Aorta (tissue), 5 donors: ENCODE data around the gene C2orf76. TPM values are rescaled to one million over a fixed set of nuclear protein-coding genes. Genes with fewer than 3 reads are reported as not detected.

Experiments
- ATAC-seq: fragments of 200-7000 bp; cut with Tn5 transposase; one replicate; pipeline ENCODE4 v1.9.1; 2022; ENCODE audit warnings: moderate library complexity; ENCODE audit not compliant: low FRiP score
- DNase-seq, 2 donors: peaks; one replicate each; pipeline ENCODE4 v3.0.0-alpha.2; 2020
- H3K27ac ChIP-seq, 2 donors: one replicate each; pipeline ENCODE4 v1.5.1; 2013; ENCODE audit warnings: low read length in 2 of 2, mild to moderate bottlenecking in 2 of 2, moderate library complexity in 2 of 2, control low read depth in 1 of 2, inconsistent platforms in 1 of 2, low read depth in 1 of 2
- H3K27me3 ChIP-seq, 2 donors: one replicate each; pipeline ENCODE4 v1.6.1; 2013; ENCODE audit warnings: control low read depth in 1 of 2, low read length in 1 of 2, mild to moderate bottlenecking in 1 of 2, moderate library complexity in 1 of 2; ENCODE audit not compliant: insufficient read depth in 2 of 2, control insufficient read depth in 1 of 2
- H3K36me3 ChIP-seq, 2 donors: one replicate each; pipeline ENCODE4 v1.6.1; 2013; ENCODE audit warnings: control low read depth in 1 of 2, low read length in 1 of 2, mild to moderate bottlenecking in 1 of 2; ENCODE audit not compliant: insufficient read depth in 2 of 2, control insufficient read depth in 1 of 2
- H3K4me1 ChIP-seq, 2 donors: one replicate each; pipeline ENCODE4 v1.6.1; 2013; ENCODE audit warnings: low read length in 2 of 2, control low read depth in 1 of 2, mild to moderate bottlenecking in 1 of 2, moderate library complexity in 1 of 2; ENCODE audit not compliant: insufficient read depth in 2 of 2, control insufficient read depth in 1 of 2
- H3K4me3 ChIP-seq, 2 donors: one replicate each; pipeline ENCODE4 v1.5.1; 2013; ENCODE audit warnings: low read length in 2 of 2, control low read depth in 1 of 2, mild to moderate bottlenecking in 1 of 2
- H3K9me3 ChIP-seq: one replicate; pipeline ENCODE4 v1.6.1; 2013; ENCODE audit warnings: mild to moderate bottlenecking, low read length; ENCODE audit not compliant: control insufficient read depth
- WGBS, 2 donors: extraction: QIAGEN DNeasy Blood & Tissue Kit; methylation state at CpG; one replicate each; pipeline ENCODE4 v1.1.7; 2013; 5-methylcytosine and 5-hydroxymethylcytosine counted together
- intact Hi-C, 2 donors: fragments of 100-400 bp; cut with DNase I; formaldehyde crosslinking; loops; one replicate each; pipeline versions ENCODE4 v1.14.2 to v1.15.0; 2022
- polyA plus RNA-seq, 2 donors: library from polyadenylated mRNA; stranded (reverse); fragments of 200-250 nt; gene quantifications; one replicate each; pipeline ENCODE4 v1.2.3, GENCODE V29; 2013
- total RNA-seq, 2 donors: library from RNA; stranded (reverse); fragmentation: NEBNext Ultra II Directional; extraction: Animal tissue kit (Norgen Biotek cat#: 25700); gene quantifications; one replicate each; pipeline ENCODE4 v1.2.1, GENCODE V29; 2021
- donor health status: healthy with polysubstance abuse.
- donor health status: Bipolar disorder and iron deficiency.
- donor health status: DM: no; HTN: no; CAD: no.
- donor health status: DM: no; HTN: no; CAD: no.
- donor health status: DM: yes; HTN: yes; CAD: no.

C2orf76 gene
- total and polyA plus RNA-seq, 4 donors = 11.2 to 29.8 (median 15.0) TPM

GRCh38 chr2:119371111-119371510 lies 4.5 kb upstream of the C2orf76 start:
- DNase-seq = no peak
- H3K36me3 ChIP-seq = peaks cover 3 to 16% of the 10 kb centered on the region in 2 donors
- peaks cover 5% of the 10 kb centered on the region for H3K9me3 ChIP-seq
- intact Hi-C loops = no loop called here
- H3K4me1 ChIP-seq = no peaks in the 10 kb centered on the region
- H3K4me3 ChIP-seq = no peak overlapping the region
- no peak for ATAC-seq
- 94 to 96% methylated on average over 6 of the region's 6 CpGs for WGBS, 2 donors
- no peaks in the 10 kb centered on the region for H3K27me3 ChIP-seq
- no peak overlapping the region for H3K27ac ChIP-seq

- H3K9me3 ChIP-seq = peaks cover 5% of the 10 kb centered on the region
- ATAC-seq (no peak), DNase-seq (no peak)
- no peaks in the 10 kb centered on the region for H3K27me3 ChIP-seq
- intact Hi-C loops = loop anchor here in 1 of 2 donors (5.0 to 10.0 kb wide), 3 partner anchors 128 to 1555 kb away; partner anchors contain the start of genes DDX18 and STEAP3
- H3K27ac ChIP-seq = no peak overlapping the region
- 95% methylated on average over 6 of the region's 6 CpGs for WGBS, 2 donors
- H3K36me3 ChIP-seq = peaks cover 3 to 16% of the 10 kb centered on the region in 2 donors
- H3K4me1 ChIP-seq = peaks cover 0 to 8% of the 10 kb centered on the region in 2 donors
- H3K4me3 ChIP-seq = no peak overlapping the region
Measured at GRCh38 chr2:119369845-119370244, 3.2 kb upstream of the C2orf76 start.

DNA sequence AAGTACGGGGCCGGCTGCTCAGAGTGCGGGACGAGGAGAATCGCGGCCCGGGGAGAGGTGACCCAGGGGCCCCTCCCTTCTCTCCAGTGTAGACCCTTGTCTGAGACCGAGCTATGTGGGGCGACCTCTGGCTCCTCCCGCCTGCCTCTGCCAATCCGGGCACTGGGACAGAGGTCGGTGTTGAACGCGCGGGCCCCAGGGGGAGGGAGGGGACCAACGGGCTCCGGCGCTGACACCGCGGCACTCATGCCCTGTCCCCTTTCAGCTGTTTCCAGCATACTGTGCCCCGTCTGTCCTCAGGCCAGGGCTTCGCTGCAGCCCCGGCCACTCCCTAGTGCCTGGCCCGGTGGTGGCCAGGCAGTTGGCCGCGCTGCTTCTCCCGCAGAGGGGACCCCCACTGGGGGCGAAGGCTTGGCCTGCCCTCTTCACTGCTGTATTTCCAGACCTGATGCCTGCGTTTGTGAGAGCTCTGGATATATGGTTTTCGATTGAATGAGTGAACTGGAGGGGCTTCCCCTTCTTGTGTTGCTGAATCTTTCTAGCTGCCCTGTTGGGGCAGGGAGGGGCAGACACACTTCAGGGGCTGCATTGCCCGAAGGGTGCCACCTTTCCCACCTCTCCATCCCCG lies 952 bp upstream of the C2orf76 start:
- Histone ChIP-seq H3K27ac (peak overlapping the region in 1 of 2 donors; percentile 14), H3K36me3 (peaks cover 3 to 9% of the 10 kb centered on the region in 2 donors), H3K27me3 (no peaks in the 10 kb centered on the region), H3K4me3 (peak overlapping the region; percentile 56 to 60), H3K4me1 (peaks cover 0 to 8% of the 10 kb centered on the region in 2 donors), H3K9me3 (peaks cover under 1% of the 10 kb centered on the region)
- 4 to 5% methylated on average over 29 to 32 of the region's 32 CpGs for WGBS, 2 donors
- DNase-seq (peak; percentile 70 to 85), ATAC-seq (peak; percentile 65)
- intact Hi-C loops = loop anchor here in 1 of 2 donors (5.0 to 10.0 kb wide), 3 partner anchors 125 to 1553 kb away; partner anchors contain the start of genes DDX18 and STEAP3

DNA sequence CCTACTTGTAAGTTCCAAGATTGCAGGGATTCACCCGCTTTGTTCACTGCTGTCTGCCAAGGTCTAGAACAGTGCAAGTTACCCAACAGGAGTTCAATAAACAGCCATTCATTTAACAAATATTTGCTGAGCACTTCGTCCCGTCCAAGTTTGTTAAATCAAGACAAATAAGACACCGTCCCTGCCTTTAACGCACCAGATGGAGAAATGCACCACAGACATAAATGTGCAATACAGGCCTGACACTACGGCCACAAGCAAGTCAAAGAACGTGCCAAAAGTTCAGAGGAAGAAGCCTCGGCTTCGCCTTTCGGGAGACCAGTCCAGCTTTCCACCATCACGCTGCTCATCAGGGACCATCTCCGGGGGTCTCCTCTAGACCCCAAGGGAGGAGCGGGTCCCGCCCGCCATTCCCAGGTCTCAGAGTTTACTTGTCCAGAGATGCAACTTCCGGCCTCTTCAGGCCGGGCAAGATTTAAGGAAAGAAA lies 429 bp downstream of the C2orf76 start:
- 2% methylated on average over 17 of the region's 17 CpGs for WGBS, 2 donors
- Histone ChIP-seq H3K4me3 (peak overlapping the region; percentile 82 to 86), H3K4me1 (peaks cover 0 to 8% of the 10 kb centered on the region in 2 donors), H3K27me3 (no peaks in the 10 kb centered on the region), H3K27ac (peak overlapping the region in 1 of 2 donors; percentile 41), H3K9me3 (no peaks in the 10 kb centered on the region), H3K36me3 (peaks cover 0 to 3% of the 10 kb centered on the region in 2 donors)
- no peak for DNase-seq
- peak; percentile 20 for ATAC-seq
- intact Hi-C loops = loop anchor here in 1 of 2 donors (5.0 to 10.0 kb wide), 3 partner anchors 124 to 1551 kb away; partner anchors contain the start of genes DDX18 and STEAP3

DNA sequence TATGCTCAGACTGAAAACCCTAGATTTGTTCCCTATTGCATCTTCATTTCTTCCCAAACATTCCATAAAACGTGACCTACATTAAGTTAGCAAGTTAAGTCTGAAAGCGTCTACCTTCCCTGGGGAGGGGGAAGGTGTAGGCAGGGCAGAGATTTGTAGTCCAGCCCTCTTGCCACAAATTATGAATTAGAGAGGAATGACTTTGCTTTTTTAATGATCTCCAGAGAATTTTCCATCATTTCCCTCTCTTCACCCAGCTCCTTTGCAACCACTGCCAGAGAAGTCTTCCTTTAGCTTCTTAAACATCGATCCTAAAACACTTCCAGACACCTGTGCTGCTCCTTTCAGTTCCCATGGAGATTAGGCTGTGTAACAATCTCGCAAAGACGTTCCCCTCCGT lies 1.2 kb downstream of the C2orf76 start:
- Histone ChIP-seq H3K36me3 (no peaks in the 10 kb centered on the region), H3K9me3 (no peaks in the 10 kb centered on the region), H3K27ac (no peak overlapping the region), H3K4me1 (peaks cover 0 to 8% of the 10 kb centered on the region in 2 donors), H3K4me3 (peak overlapping the region in 1 of 2 donors; percentile 82), H3K27me3 (no peaks in the 10 kb centered on the region)
- 59 to 63% methylated on average over 6 of the region's 6 CpGs for WGBS, 2 donors
- intact Hi-C loops = loop anchor here in 1 of 2 donors (5.0 to 10.0 kb wide), 3 partner anchors 123 to 1551 kb away; partner anchors contain the start of genes DDX18 and STEAP3
- DNase-seq = no peak
- no peak for ATAC-seq

DNA sequence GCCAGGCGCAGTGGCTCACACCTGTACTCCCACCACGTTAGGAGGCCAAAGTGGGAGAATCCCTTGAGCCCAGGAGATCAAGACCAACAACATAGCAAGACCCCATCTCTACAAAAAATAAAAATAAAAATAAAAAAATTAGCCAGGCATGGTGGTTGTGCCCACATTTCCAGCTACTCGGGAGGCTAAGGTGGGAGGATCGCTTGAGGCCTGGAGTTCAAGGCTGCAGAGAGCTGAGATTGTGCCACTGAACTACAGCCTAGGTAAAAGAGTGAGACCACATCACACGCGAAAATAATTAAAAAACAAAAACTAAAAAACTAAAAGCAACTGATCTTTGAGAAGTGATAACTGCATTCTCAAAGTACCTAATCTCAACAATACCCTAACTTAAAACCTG lies 1.8 kb downstream of the C2orf76 start:
- no peaks in the 10 kb centered on the region for H3K9me3 ChIP-seq
- H3K27ac ChIP-seq = no peak overlapping the region
- 92 to 94% methylated on average over 6 of the region's 6 CpGs for WGBS, 2 donors
- no peaks in the 10 kb centered on the region for H3K36me3 ChIP-seq
- H3K4me1 ChIP-seq = peaks cover 0 to 8% of the 10 kb centered on the region in 2 donors
- intact Hi-C loops = loop anchor here in 1 of 2 donors (5.0 to 10.0 kb wide), 3 partner anchors 122 to 1550 kb away; partner anchors contain the start of genes DDX18 and STEAP3
- DNase-seq = no peak
- no peaks in the 10 kb centered on the region for H3K27me3 ChIP-seq
- no peak for ATAC-seq
- H3K4me3 ChIP-seq = no peak overlapping the region

DNA sequence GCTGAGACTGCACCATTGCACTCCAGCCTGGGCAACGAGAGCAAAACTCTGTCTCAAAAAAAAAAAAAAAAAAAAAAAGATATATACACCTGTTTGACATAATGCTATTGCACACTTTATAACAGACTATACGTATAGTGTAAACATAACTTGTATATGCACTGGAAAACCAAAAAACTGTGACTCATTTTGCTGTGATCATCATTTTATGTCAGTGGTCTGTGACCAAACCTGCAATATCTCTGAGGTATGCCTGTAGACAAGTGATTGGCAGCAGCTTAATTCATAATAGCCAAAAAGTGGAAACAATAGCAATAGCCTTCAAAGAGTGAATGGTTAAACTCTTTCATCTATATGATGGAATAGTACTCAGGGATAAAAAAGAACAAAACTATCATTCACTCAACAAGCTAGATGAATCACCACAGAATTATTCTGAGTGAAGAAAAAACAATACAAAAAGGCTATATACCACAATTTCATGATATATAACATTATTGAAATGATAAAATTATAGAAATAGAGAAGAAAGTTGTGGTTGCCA lies 6.1 kb downstream of the C2orf76 start:
- ATAC-seq (no peak), DNase-seq (no peak)
- intact Hi-C loops = loop anchor here in 1 of 2 donors (10.0 kb wide), 2 partner anchors 136 to 1546 kb away; partner anchors contain the start of genes DDX18 and STEAP3
- H3K4me1 ChIP-seq = peaks cover 0 to 5% of the 10 kb centered on the region in 2 donors
- no peak overlapping the region for H3K4me3 ChIP-seq
- 91 to 92% methylated on average over 2 of the region's 2 CpGs for WGBS, 2 donors
- H3K27me3 ChIP-seq = no peaks in the 10 kb centered on the region
- H3K36me3 ChIP-seq = no peaks in the 10 kb centered on the region
- H3K9me3 ChIP-seq = no peaks in the 10 kb centered on the region
- no peak overlapping the region for H3K27ac ChIP-seq

DNA sequence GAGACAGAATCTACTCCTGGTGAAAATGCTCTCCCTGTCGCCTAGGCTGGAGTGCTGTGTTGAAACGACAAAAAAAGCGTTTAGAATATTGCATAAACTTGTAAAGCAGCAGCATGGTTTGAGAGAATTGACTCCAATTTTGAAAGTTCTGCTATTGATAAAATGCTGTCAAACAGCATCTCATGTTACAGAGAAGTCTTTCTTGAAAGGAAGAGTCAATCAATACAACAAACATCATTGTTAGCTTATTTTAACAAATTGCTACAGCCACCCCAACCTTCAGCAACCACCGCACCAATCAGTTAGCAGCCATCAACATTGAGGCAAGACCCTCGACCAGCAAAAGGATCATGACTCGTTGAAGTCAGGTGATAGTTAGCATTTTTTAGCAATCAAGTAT lies 6.9 kb downstream of the C2orf76 start:
- Histone ChIP-seq H3K9me3 (no peaks in the 10 kb centered on the region), H3K36me3 (no peaks in the 10 kb centered on the region), H3K4me3 (no peak overlapping the region), H3K4me1 (no peaks in the 10 kb centered on the region), H3K27me3 (no peaks in the 10 kb centered on the region), H3K27ac (no peak overlapping the region)
- no peak for ATAC-seq
- DNase-seq = no peak
- WGBS, 2 donors = 93 to 94% methylated on average over 6 of the region's 6 CpGs
- intact Hi-C loops = loop anchor here in 1 of 2 donors (10.0 kb wide), 2 partner anchors 135 to 1545 kb away; partner anchors contain the start of genes DDX18 and STEAP3
